Right lobe of liver (tissue), 6 donors: Measurements from ENCODE around the gene ZNF451. TPM values are rescaled to one million over a fixed set of nuclear protein-coding genes. Genes with fewer than 3 reads are reported as not detected.
A peak's percentile ranks its signal among the peaks of the same experiment; 100 is the strongest.

Experiments used
- ATAC-seq, 4 donors: fragments of 200-7000 bp; cut with Tn5 transposase; one replicate each; pipeline ENCODE4 v1.9.1; 2020; ENCODE audit warnings: mild to moderate bottlenecking in 4 of 4, moderate library complexity in 4 of 4
- DNase-seq, 3 donors: peaks; one replicate each; pipeline ENCODE4 v3.0.0-alpha.2; 2020
- H3K27ac ChIP-seq, 3 donors: fragments of 200-600 bp; one replicate each; pipeline ENCODE4 v1.8.0; 2022
- H3K27me3 ChIP-seq, 2 donors: fragments of 200-600 bp; one replicate each; pipeline ENCODE4 v1.8.0; 2022
- H3K36me3 ChIP-seq, 4 donors: fragments of 200-600 bp; sonication (generic) in 1 of 4; one replicate each; pipeline versions ENCODE4 v1.5.1 to v1.8.0; 2017 to 2022; ENCODE audit warnings: control low read depth in 1 of 4
- H3K4me1 ChIP-seq, 4 donors: fragments of 200-600 bp; sonication (generic) in 1 of 4; one replicate each; pipeline versions ENCODE4 v1.5.1 to v1.8.0; 2017 to 2022; ENCODE audit warnings: control low read depth in 1 of 4
- H3K4me3 ChIP-seq, 3 donors: fragments of 200-600 bp; one replicate each; pipeline ENCODE4 v1.8.0; 2022
- H3K9me3 ChIP-seq, 4 donors: fragments of 200-600 bp; sonication (generic) in 1 of 4; one replicate each; pipeline versions ENCODE4 v1.5.1 to v1.8.0; 2017 to 2022; ENCODE audit warnings: control low read depth in 1 of 4
- CTCF ChIP-seq, 4 donors: fragments of 200-600 bp in 3 of 4; fragments of 450-650 bp in 1 of 4; IDR thresholded peaks; one replicate each; pipeline versions ENCODE4 v1.5.1 to v1.8.0; 2016 to 2022; ENCODE audit warnings: antibody characterized with exemption in 4 of 4, mild to moderate bottlenecking in 2 of 4
- POLR2A ChIP-seq: fragments of 450-650 bp; IDR thresholded peaks from one replicate; pipeline ENCODE4 v1.6.1; 2017; ENCODE audit warnings: antibody characterized with exemption, mild to moderate bottlenecking
- WGBS: methylation state at CpG from one replicate; pipeline ENCODE4 v1.1.6; 2018; ENCODE audit warnings: low coverage, low lambda C conversion rate; ENCODE audit not compliant: insufficient coverage; ENCODE audit errors: missing lambda C conversion rate; 5-methylcytosine and 5-hydroxymethylcytosine counted together
- intact Hi-C, 2 donors: fragments of 100-400 bp; cut with DNase I; formaldehyde crosslinking; loops; one replicate each; pipeline versions ENCODE4 v1.11.2 to v1.14.1; 2022
- total RNA-seq, 6 experiments: library from RNA; depleted of rRNA in 2 of 6; stranded (reverse); fragments of >200 nt in 2 of 6; fragmentation: NEBNext Ultra II Directional in 3 of 6; extraction: Animal tissue kit (Norgen Biotek cat#: 25700) in 3 of 6; gene quantifications; one replicate each; pipeline versions ENCODE4 v1.1.0 to v1.2.4, GENCODE V29; 2016 to 2023
- donor health status: DM: no; HTN: yes; CAD: no.
- donor health status: DM: no; HTN: no; CAD: no.
- donor health status: DM: no; HTN: no; CAD: no.
- donor health status: DM: no; HTN: yes; CAD: no.
- donor health status: DM: no; HTN: yes; CAD: no.

ZNF451 gene
- total RNA-seq, 6 experiments from 2014 or later: 14.4 to 24.9 (median 19.1) TPM

- no peak overlapping the region for H3K27ac ChIP-seq
- DNase-seq (no peak), ATAC-seq (no peak)
- H3K4me1 ChIP-seq: peaks cover 0 to 19% (median 7%) of the 10 kb centered on the region in 4 donors
- 86% methylated on average over 1 of the region's 1 CpG for WGBS
- no peak overlapping the region for H3K4me3 ChIP-seq
- TF ChIP-seq CTCF (IDR thresholded peaks at IDR 0.05) (no peak), POLR2A (no peak)
- no peaks in the 10 kb centered on the region for H3K27me3 ChIP-seq
- intact Hi-C loops: no loop called here
- H3K9me3 ChIP-seq: no peaks in the 10 kb centered on the region
- H3K36me3 ChIP-seq: peaks cover 0 to 14% (median 5%) of the 10 kb centered on the region in 4 donors
Observed at GRCh38 chr6:57094689-57095088, 4.7 kb downstream of the ZNF451 start.

- Histone ChIP-seq H3K4me3 (no peak overlapping the region), H3K27me3 (no peaks in the 10 kb centered on the region), H3K9me3 (no peaks in the 10 kb centered on the region), H3K4me1 (peaks cover 0 to 8% (median 4%) of the 10 kb centered on the region in 4 donors), H3K36me3 (peaks cover 0 to 43% (median 28%) of the 10 kb centered on the region in 4 donors), H3K27ac (no peak overlapping the region)
- TF ChIP-seq POLR2A: no peak
- no peak for TF ChIP-seq CTCF (IDR thresholded peaks at IDR 0.05)
- DNase-seq (no peak), ATAC-seq (no peak)
- WGBS: 70% methylated on average over 1 of the region's 1 CpG
- intact Hi-C loops: no loop called here
Observed at GRCh38 chr6:57097596-57097995, 7.6 kb downstream of the ZNF451 start.

GRCh38 chr6:57102976-57103375, 13.0 kb downstream of the ZNF451 start:
- Histone ChIP-seq H3K27me3 (no peaks in the 10 kb centered on the region), H3K4me1 (no peaks in the 10 kb centered on the region), H3K4me3 (no peak overlapping the region), H3K9me3 (no peaks in the 10 kb centered on the region), H3K27ac (no peak overlapping the region), H3K36me3 (peaks cover 0 to 43% (median 29%) of the 10 kb centered on the region in 4 donors)
- no peak for TF ChIP-seq CTCF (IDR thresholded peaks at IDR 0.05)
- no peak for TF ChIP-seq POLR2A
- DNase-seq (no peak), ATAC-seq (no peak)
- WGBS: 93% methylated on average over 3 of the region's 3 CpGs
- intact Hi-C loops: no loop called here

- no peak overlapping the region for H3K27ac ChIP-seq
- no peak for TF ChIP-seq CTCF (IDR thresholded peaks at IDR 0.05)
- TF ChIP-seq POLR2A: no peak
- intact Hi-C loops: no loop called here
- H3K27me3 ChIP-seq: no peaks in the 10 kb centered on the region
- DNase-seq: no peak
- 58% methylated on average over 5 of the region's 5 CpGs for WGBS
- H3K4me3 ChIP-seq: no peak overlapping the region
- H3K4me1 ChIP-seq: no peaks in the 10 kb centered on the region
- H3K9me3 ChIP-seq: no peaks in the 10 kb centered on the region
- H3K36me3 ChIP-seq: peaks cover 0 to 32% (median 27%) of the 10 kb centered on the region in 4 donors
- no peak for ATAC-seq
Observed at GRCh38 chr6:57104336-57104735, 14.3 kb downstream of the ZNF451 start.

- DNase-seq: no peak
- intact Hi-C loops: no loop called here
- Histone ChIP-seq H3K27me3 (no peaks in the 10 kb centered on the region), H3K27ac (no peak overlapping the region), H3K4me3 (no peak overlapping the region), H3K9me3 (no peaks in the 10 kb centered on the region), H3K4me1 (no peaks in the 10 kb centered on the region), H3K36me3 (peaks cover 0 to 8% (median 4%) of the 10 kb centered on the region in 4 donors)
- peak in 2 of 4 donors; percentile 58 to 64 for ATAC-seq
- TF ChIP-seq CTCF (IDR thresholded peaks at IDR 0.05) (no peak), POLR2A (no peak)
- WGBS: 58% methylated on average over 1 of the region's 1 CpG
Observed at GRCh38 chr6:57106990-57107389, 17.0 kb downstream of the ZNF451 start.
